Muscle of arm (tissue), 12 donors: ENCODE results near the gene KRT38. TPM values are rescaled to one million over a fixed set of nuclear protein-coding genes. Genes with fewer than 3 reads are reported as not detected.
A peak's percentile ranks its signal among the peaks of the same experiment; 100 is the strongest.
"Not testable (repeated sequence)": the region's sequence is repeated elsewhere in the genome, so short reads cannot be mapped to it uniquely, and the experiment has no call there.

Experiments
- DNase-seq: peaks from one replicate; pipeline ENCODE4 v3.0.0-alpha.2; 2013
- polyA plus RNA-seq, 12 donors: library from polyadenylated mRNA; unstranded; fragments of 120-200 nt; gene quantifications; one replicate each; pipeline ENCODE4 v1.2.1, GENCODE V29; 2013; ENCODE audit not compliant: insufficient read length in 12 of 12

Gene KRT38
- polyA plus RNA-seq, 12 donors: not detected

DNA sequence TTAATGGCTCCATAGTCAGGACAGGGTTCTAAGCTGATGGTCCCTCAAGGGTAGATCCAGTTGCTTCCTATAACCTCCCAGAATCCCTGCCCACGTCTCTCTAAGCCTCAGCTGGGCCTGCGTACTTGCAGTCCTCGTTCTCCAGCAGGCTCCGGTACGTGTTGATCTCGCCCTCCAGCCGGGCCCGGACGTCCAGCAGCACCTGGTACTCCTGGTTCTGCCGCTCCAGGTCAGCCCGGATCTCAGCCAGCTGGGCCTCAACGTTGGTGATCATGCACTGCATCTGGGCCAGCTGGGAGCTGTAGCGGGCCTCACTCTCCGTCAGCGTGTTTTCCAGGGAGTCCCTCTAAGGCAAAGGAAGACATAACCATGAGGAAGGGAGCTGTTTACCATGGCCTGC lies 21.9 kb upstream of the KRT38 start:
- DNase-seq: no peak

- no peak for DNase-seq
Observed at GRCh38 chr17:41457676-41458075, 16.9 kb upstream of the KRT38 start.

DNA sequence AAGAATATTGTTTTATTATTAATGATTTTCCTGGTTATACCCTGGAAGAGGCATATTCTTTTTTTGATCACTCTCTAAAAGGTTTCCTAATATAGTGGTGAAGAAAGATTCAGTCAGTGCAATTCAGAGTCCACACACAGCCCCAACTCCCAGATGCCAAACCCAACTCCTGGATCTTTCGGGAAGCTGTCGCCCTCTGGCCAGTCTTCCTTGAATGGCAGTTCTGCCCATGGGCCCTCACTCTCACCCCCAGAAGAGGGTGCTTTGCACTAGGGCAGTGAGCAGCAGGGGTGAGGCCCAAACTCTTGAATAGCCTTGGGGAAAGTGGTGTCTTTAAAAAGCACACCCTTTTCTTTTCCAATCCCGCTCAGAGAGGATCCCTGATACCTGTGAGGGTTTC lies 15.4 kb upstream of the KRT38 start:
- no peak for DNase-seq

DNA sequence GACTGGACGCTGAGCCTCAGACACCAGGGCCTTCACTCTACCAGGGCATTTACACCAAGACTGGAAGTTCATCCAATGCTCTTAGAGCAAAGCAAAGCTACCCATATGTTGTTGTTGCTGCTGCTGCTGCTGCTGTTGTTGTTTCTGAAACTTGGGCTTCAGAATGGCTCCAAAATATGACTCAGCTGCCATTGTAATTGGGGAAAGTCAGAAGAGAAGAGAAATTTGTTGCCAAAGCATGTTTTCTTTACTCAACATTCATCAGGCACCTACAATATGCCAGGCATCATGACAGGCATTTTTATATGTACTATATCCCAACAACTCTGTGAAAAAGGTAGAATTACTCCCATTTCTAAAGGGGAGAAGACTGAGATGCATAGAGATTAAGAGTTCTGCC lies 14.5 kb upstream of the KRT38 start:
- DNase-seq: no peak

DNA sequence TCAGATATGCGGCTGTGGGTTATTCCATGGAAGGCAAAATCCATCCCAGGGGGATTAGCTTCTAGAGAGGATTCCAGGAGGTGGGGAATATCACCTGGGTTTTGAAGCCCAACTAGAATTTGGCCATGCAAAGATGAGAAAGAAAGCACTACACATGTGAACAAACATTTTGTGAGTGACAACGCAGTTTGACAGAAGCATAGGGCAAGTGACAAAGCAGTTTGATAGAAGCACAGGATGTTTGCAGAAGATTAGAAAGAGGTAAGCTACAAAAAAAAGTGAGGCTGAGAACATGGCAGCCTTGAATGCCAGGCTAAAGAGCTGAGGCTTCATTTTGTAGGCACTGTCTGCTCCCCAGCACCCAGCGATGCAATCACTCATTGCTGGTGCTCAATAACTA lies 12.3 kb upstream of the KRT38 start:
- no peak for DNase-seq

GRCh38 chr17:41452281-41452680 lies 11.5 kb upstream of the KRT38 start:
- no peak for DNase-seq

- no peak for DNase-seq
Observed at GRCh38 chr17:41451154-41451728, 10.5 kb upstream of the KRT38 start.

GRCh38 chr17:41449008-41449407 lies 8.2 kb upstream of the KRT38 start:
- no peak for DNase-seq

DNA sequence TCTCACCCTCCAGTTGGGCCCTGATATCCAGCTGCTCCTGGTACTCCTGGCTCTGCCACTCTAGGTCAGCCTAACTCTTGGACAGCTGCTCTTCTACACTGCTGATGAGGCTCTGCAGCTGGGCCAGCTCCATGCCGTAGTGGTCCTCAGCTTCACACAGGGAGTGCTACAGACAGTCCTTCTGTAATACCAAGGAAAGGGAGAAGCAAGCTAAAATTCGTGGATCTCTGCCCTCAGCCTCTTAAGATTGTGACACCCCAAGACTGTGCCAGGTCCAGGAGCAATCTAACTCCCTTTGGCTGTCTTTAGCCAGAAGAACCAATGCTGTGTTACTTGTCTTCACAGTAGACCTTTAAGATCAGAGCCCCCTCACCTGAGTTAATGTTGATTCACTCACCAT lies 7.7 kb upstream of the KRT38 start:
- DNase-seq: no peak

- DNase-seq: no peak
Observed at GRCh38 chr17:41446806-41447205, 6.0 kb upstream of the KRT38 start.

DNA sequence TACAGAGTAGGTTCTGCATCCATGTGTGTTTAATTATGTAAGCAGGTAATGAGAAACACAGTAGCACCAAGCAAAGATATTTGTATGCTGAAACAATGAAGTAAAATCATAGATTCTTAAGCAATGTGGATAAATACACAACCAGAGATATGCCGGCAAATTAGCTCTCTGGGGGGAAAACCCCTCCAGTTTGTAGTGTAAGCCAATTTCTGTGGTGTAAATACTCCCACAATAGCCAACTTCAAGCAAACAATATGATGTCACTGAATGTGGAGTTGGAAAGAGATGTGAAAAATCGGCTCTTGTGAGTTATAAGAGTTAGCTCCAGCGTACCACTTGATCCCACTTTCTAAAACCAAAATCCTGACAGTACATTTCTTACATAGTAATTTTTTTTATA lies 3.9 kb upstream of the KRT38 start:
- DNase-seq: no peak

- no peak for DNase-seq
Observed at GRCh38 chr17:41444186-41444585, 3.4 kb upstream of the KRT38 start.

DNA sequence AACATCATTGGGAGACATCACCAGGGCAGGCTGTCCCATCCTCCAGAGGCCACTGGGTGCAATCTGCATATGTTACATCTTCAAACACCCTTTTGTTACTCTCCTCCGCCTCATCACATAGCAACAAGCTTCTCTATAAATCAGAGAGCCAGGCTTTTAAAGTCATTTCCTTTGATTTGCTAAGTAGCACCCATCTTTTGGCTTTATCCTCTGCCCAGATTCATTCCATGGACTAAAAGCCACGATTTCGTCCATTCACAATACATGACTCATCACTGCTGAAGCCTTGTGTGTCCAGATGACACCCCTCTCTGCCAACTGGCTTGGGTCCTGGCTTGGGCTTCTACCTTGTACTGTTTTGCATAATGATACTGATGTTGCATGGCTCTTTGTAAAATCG lies 2.0 kb upstream of the KRT38 start:
- DNase-seq: no peak

- DNase-seq: no peak
Observed at GRCh38 chr17:41439375-41439774, 1.4 kb downstream of the KRT38 start.

DNA sequence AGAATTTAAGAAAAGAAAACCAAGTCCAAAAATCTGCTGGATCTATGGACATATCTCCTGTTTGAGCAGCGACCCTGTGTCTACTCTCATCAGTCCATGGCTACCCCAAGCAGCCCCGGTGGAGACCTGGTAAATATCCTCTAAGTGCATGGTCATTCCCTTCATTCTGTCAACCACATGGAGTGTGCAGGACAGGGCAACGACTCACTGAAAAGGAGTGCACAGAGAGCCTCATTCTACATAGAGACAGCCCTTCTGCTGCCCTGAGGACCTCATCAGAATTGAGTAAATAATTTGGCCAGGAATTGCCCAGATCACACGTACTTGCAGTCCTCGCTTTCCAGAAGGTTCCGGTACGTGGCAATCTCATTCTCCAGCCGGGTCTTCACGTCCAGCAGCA lies 3.0 kb downstream of the KRT38 start:
- no peak for DNase-seq

DNA sequence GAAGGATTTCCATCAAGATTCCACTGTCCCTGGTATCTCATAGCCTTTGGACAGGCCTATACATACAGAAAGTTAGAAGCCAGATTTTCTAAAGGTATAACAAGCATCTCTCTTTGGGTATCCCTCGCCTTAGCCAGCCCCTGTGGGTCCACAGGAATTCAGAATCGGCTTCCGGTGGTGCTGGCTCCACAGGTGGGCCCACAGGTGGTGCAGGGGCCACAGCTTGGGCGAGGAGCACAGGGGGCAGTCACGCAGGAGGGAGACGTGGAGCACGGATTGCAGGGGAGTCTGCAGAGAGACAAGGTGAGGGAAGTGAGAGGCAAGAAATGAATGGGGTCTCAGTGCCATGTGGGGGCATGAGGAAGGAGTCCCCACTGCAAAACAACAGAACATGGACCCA lies 3.5 kb downstream of the KRT38 start:
- DNase-seq: no peak

DNA sequence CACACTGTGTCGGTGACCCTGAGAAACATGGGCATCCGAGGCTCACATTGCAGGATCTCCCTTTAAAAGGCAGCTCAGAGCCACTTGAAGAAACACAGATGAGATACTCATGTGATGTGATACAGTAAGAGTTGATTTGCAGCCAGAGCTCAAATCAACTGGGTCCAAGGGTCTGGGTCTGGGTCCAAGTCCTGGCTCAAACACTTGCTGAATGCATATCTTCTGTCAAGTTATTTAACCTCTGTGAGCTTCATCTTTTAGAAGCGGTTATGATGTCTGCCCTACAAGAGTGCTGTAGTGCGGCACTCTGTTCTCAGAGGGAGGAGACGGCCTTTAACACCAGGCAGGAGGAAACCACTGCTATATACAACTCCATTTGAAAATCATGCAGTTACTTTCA lies 6.4 kb downstream of the KRT38 start:
- peak; percentile 8 for DNase-seq

DNA sequence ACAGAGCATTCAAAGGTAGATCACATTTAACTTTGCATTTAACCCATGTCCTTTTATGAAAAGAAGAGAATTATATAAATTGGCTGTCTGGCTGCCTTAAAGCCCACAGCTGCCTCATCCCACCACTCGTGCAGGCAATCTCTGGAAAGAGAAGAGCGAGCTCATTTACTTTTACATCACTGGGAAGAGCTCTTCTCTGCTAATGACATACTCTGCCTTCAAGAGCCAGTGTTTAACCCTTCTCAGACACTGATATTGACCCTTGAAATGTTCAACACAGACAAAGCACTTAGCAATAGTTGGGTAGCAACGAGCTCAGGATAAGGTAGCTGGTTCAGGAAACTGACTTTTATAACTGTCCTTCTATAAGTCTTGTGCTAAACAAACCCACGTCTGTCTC lies 6.8 kb downstream of the KRT38 start:
- DNase-seq: no peak

GRCh38 chr17:41433586-41433985 lies 7.2 kb downstream of the KRT38 start:
- DNase-seq: no peak

GRCh38 chr17:41430376-41430775 lies 10.4 kb downstream of the KRT38 start:
- not testable (repeated sequence) for DNase-seq

DNA sequence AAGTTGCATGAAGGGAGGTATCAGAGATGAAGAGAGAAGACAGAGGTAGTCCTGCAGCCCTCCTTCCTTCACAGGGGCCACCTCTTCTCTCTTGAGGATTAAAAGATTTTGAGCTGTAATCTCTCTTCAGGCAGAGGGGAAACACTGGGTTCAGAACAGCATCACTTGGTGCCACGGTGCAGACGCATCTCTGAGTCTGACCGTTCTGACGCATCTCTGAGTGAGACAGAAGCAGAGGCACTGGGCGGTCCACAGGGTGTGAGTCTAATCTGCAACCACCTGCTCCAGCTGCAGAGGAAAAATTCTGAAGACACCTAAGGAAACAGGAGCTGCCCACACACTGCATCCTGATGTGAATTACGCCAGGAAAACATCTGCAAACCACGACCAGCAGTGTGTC lies 11.1 kb downstream of the KRT38 start:
- DNase-seq: no peak

- DNase-seq: no peak
Observed at GRCh38 chr17:41428591-41429291, 12.0 kb downstream of the KRT38 start.

DNA sequence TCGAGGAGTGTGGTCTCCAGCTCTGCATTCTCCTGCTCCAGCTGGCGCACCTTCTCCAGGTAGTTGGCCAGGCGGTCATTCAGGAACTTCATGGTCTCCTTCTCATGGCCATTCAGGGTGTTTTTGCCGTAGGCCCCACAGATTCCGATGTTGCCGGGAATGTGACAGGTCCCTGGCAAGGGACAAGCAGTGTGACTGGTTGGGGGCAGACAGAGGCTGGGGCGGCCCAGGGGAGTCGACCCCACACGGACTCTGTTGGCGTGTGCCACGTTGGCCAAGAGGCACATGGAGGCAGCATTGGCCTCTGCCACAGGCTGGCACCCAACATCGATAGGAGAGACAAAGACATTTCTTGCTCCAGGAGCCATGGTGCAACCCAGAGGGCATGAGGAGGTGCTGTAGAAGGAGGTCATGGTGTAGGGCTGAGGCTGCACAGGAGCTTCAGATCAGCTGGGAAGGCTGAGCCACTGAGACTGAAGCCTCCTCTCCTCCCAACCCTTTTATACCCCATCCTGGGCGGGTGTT lies 16.6 kb downstream of the KRT38 start, which contains the start of gene KRT37:
Gene KRT37 (minus strand): TSS at position 475 of the 525 bp plus-strand sequence. CDS start 62 bp downstream, at position 413.
- DNase-seq: no peak

DNA sequence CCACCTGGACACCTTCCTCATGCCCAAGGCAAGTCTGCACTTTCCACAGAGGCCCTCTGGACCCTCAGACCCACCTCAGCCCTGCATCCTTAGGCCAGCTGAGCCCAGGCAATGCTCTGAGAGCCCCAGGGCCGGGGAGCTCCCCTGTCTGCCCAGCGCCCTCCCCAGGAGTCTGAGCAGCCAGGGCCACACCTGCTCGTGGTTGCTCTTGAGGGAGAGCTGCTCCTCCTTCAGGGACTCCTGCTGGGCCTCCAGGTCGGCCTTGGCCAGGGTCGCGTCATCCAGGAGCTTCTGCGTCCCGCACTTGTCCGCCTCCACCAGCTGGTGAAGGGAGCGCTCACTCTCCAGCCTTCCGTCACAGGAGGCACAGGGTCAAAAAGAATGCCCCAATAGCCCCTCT lies 18.2 kb downstream of the KRT38 start:
- DNase-seq: not testable (repeated sequence)
